DOHH2 (cell line): Measurements from ENCODE around the gene RBM26.

Source experiments
- CTCF ChIP-seq: fragments of 200-600 bp; sonication (generic); IDR thresholded peaks from one replicate; pipeline ENCODE4 v1.5.1; 2014; ENCODE audit warnings: antibody characterized with exemption, mild to moderate bottlenecking, low read depth, low read length; ENCODE audit not compliant: poor library complexity, severe bottlenecking
- EZH2phosphoT487 ChIP-seq: fragments of 200-600 bp; sonication (generic); IDR thresholded peaks from 2 replicates; pipeline ENCODE4 v1.6.1; 2017; ENCODE audit warnings: borderline replicate concordance, mild to moderate bottlenecking, antibody characterized with exemption, low read length, moderate library complexity, mixed read lengths

- TF ChIP-seq CTCF (no peak), EZH2phosphoT487 (no peak)
Measured at GRCh38 chr13:79398127-79398526, 7.9 kb downstream of the RBM26 start.
